ENCODE data around the gene CSTPP1.

- TF ChIP-seq, protein P1, sequence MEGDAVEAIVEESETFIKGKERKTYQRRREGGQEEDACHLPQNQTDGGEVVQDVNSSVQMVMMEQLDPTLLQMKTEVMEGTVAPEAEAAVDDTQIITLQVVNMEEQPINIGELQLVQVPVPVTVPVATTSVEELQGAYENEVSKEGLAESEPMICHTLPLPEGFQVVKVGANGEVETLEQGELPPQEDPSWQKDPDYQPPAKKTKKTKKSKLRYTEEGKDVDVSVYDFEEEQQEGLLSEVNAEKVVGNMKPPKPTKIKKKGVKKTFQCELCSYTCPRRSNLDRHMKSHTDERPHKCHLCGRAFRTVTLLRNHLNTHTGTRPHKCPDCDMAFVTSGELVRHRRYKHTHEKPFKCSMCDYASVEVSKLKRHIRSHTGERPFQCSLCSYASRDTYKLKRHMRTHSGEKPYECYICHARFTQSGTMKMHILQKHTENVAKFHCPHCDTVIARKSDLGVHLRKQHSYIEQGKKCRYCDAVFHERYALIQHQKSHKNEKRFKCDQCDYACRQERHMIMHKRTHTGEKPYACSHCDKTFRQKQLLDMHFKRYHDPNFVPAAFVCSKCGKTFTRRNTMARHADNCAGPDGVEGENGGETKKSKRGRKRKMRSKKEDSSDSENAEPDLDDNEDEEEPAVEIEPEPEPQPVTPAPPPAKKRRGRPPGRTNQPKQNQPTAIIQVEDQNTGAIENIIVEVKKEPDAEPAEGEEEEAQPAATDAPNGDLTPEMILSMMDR (IDR thresholded peaks at IDR 0.05 in 4 of 5, conservative IDR thresholded peaks at IDR 0.05 in 1 of 5), result no peak
- TF ChIP-seq POLR2A (IDR thresholded peaks at IDR 0.05), result no peak
Measured at GRCh38 chr11:46961041-46961440, 24.5 kb downstream of the CSTPP1 start.

All from gastrocnemius medialis (tissue), 4 donors.